Left ventricle myocardium inferior (tissue), 1 donor: ENCODE data around the gene LMTK2. TPM values are rescaled to one million over a fixed set of nuclear protein-coding genes. Genes with fewer than 3 reads are reported as not detected.

Experiments
- DNase-seq: peaks from one replicate; pipeline ENCODE4 v3.0.0-alpha.2; 2020
- H3K27ac ChIP-seq: fragments of 200-600 bp; replicated peaks from 2 replicates; pipeline ENCODE4 v1.8.0; 2021
- H3K27me3 ChIP-seq: fragments of 200-600 bp; 2 replicates; pipeline ENCODE4 v1.8.0; 2021; ENCODE audit warnings: low read depth
- H3K36me3 ChIP-seq: fragments of 200-600 bp; 2 replicates; pipeline ENCODE4 v1.8.0; 2021
- H3K4me1 ChIP-seq: fragments of 200-600 bp; 2 replicates; pipeline ENCODE4 v1.8.0; 2021
- H3K4me3 ChIP-seq: fragments of 200-600 bp; 2 replicates; pipeline ENCODE4 v1.8.0; 2021; ENCODE audit warnings: mild to moderate bottlenecking, moderate library complexity
- H3K9me3 ChIP-seq: fragments of 200-600 bp; replicated peaks from 2 replicates; pipeline ENCODE4 v1.8.0; 2021
- CTCF ChIP-seq: fragments of 200-600 bp; IDR thresholded peaks from 2 replicates; pipeline ENCODE4 v1.8.0; 2021; ENCODE audit warnings: antibody characterized with exemption, mild to moderate bottlenecking, borderline replicate concordance
- intact Hi-C: fragments of 100-400 bp; cut with micrococcal nuclease; formaldehyde crosslinking; loops from one replicate; pipeline ENCODE4 v1.11.0; 2022
- total RNA-seq: library from RNA; stranded (reverse); fragmentation: NEBNext Ultra II Directional; extraction: Animal tissue kit (Norgen Biotek cat#: 25700); gene quantifications from one replicate; pipeline ENCODE4 v1.2.1, GENCODE V29; 2021
- donor health status: DM: no; HTN: yes; CAD: no; lungs with severe emphysema.

Gene LMTK2
- total RNA-seq, 1 donor from 2014 or later, result 26.9 TPM

- no peaks in the 10 kb centered on the region for H3K4me1 ChIP-seq
- no peaks in the 10 kb centered on the region for H3K27me3 ChIP-seq
- no peak for DNase-seq
- H3K4me3 ChIP-seq, result no peak overlapping the region
- H3K27ac ChIP-seq, result no peak overlapping the region
- TF ChIP-seq CTCF, result no peak
- H3K9me3 ChIP-seq, result no peaks in the 10 kb centered on the region
- H3K36me3 ChIP-seq, result peaks cover 22% of the 10 kb centered on the region
- intact Hi-C loops, result no loop called here
Measured at GRCh38 chr7:98185101-98185500, 78.4 kb downstream of the LMTK2 start.

DNA sequence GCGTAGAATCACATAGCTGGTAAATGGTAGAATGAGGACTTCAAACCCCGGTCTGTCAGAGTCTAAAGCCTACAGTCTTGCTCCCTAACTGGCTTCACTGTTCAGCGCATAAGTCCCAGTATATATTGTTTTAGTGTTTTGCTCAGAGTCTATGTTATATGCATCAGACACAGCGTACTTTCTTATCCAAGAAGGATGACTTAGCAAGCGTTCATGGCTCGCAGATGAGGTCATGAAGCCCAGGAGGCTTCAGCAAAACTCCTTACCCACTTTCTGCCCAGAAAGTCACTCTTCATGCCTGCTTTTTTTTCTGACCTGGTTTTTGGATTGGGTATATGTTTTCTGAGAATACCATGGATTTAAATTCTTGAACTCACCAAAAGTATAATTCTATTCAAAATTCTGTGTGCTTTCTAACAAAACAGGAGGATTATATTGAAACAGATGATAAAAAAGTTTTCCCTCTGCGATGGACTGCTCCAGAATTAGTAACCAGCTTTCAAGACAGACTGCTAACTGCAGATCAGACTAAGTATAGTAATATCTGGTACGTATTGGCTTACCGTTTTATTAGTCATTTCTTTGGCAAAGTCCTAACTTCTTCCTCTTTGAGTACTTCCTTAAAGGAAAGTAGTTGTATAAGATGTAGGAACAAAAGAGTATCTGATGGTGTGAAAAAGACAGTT, 79.9 kb downstream of the LMTK2 start:
- no peaks in the 10 kb centered on the region for H3K27me3 ChIP-seq
- no peak for TF ChIP-seq CTCF
- no peak overlapping the region for H3K4me3 ChIP-seq
- no peaks in the 10 kb centered on the region for H3K9me3 ChIP-seq
- H3K4me1 ChIP-seq, result no peaks in the 10 kb centered on the region
- no peak overlapping the region for H3K27ac ChIP-seq
- intact Hi-C loops, result no loop called here
- no peak for DNase-seq
- peaks cover 36% of the 10 kb centered on the region for H3K36me3 ChIP-seq

GRCh38 chr7:98187138-98187502, 80.5 kb downstream of the LMTK2 start:
- intact Hi-C loops, result no loop called here
- H3K27ac ChIP-seq, result no peak overlapping the region
- peaks cover 42% of the 10 kb centered on the region for H3K36me3 ChIP-seq
- no peaks in the 10 kb centered on the region for H3K9me3 ChIP-seq
- no peak for TF ChIP-seq CTCF
- H3K4me3 ChIP-seq, result no peak overlapping the region
- no peak for DNase-seq
- H3K27me3 ChIP-seq, result no peaks in the 10 kb centered on the region
- H3K4me1 ChIP-seq, result no peaks in the 10 kb centered on the region

GRCh38 chr7:98189559-98189958, 82.9 kb downstream of the LMTK2 start:
- no peaks in the 10 kb centered on the region for H3K4me1 ChIP-seq
- intact Hi-C loops, result no loop called here
- peaks cover 66% of the 10 kb centered on the region for H3K36me3 ChIP-seq
- H3K9me3 ChIP-seq, result no peaks in the 10 kb centered on the region
- no peak overlapping the region for H3K27ac ChIP-seq
- H3K27me3 ChIP-seq, result no peaks in the 10 kb centered on the region
- no peak for TF ChIP-seq CTCF
- DNase-seq, result no peak
- no peak overlapping the region for H3K4me3 ChIP-seq

GRCh38 chr7:98191668-98192431, 85.2 kb downstream of the LMTK2 start:
- no peak overlapping the region for H3K4me3 ChIP-seq
- H3K9me3 ChIP-seq, result no peaks in the 10 kb centered on the region
- no peaks in the 10 kb centered on the region for H3K4me1 ChIP-seq
- TF ChIP-seq CTCF, result no peak
- H3K27ac ChIP-seq, result no peak overlapping the region
- DNase-seq, result no peak
- H3K36me3 ChIP-seq, result peaks cover 87% of the 10 kb centered on the region
- intact Hi-C loops, result no loop called here
- no peaks in the 10 kb centered on the region for H3K27me3 ChIP-seq
